Choroid plexus epithelial cell (primary cell): Measurements from ENCODE around the gene RNF167.
A peak's percentile ranks its signal among the peaks of the same experiment; 100 is the strongest.

Experiments
- DNase-seq: peaks from one replicate; pipeline ENCODE4 v3.0.0-alpha.2; 2010; ENCODE audit warnings: low read depth
- H3K4me3 ChIP-seq: 2 replicates; pipeline ENCODE4 v1.5.1; 2011; ENCODE audit warnings: low read depth, mild to moderate bottlenecking, control low read depth, low read length, moderate library complexity
- CTCF ChIP-seq: conservative IDR thresholded peaks from 2 replicates; pipeline ENCODE4 v1.5.1; 2011; ENCODE audit warnings: low read depth, mild to moderate bottlenecking, control low read depth, inconsistent platforms, low read length, moderate library complexity

Gene RNF167

GRCh38 chr17:4959261-4959965, 19.3 kb downstream of the RNF167 start:
- no peak for TF ChIP-seq CTCF
- no peak overlapping the region for H3K4me3 ChIP-seq
- no peak for DNase-seq

GRCh38 chr17:4960279-4960922, 20.3 kb downstream of the RNF167 start:
- no peak for DNase-seq
- no peak for TF ChIP-seq CTCF
- H3K4me3 ChIP-seq = no peak overlapping the region

- no peak for DNase-seq
- H3K4me3 ChIP-seq = no peak overlapping the region
- TF ChIP-seq CTCF = no peak
Measured at GRCh38 chr17:4965311-4965986, 25.4 kb downstream of the RNF167 start.

GRCh38 chr17:4966844-4967538, 26.9 kb downstream of the RNF167 start:
- peak overlapping the region; percentile 92 for H3K4me3 ChIP-seq
- peak; percentile 100 for DNase-seq
- no peak for TF ChIP-seq CTCF

- DNase-seq = peak; percentile 99
- no peak for TF ChIP-seq CTCF
Measured at GRCh38 chr17:4967539-4968485, 27.7 kb downstream of the RNF167 start, which contains the start of gene SPAG7. TSS of gene SPAG7 (minus strand) at chr17:4967817. CDS start at chr17:4967804, 13 bp downstream.

GRCh38 chr17:4968486-4969046, 28.5 kb downstream of the RNF167 start:
- H3K4me3 ChIP-seq = peak overlapping the region; percentile 92
- TF ChIP-seq CTCF = no peak
- DNase-seq = peak; percentile 52

More at GRCh38 chr17:4967539-4968485, 27.7 kb downstream of the RNF167 start, which contains the start of gene SPAG7:
- peak within 1 kb of the TSS; percentile 92 for H3K4me3 ChIP-seq
